GM12891 (cell line): ENCODE results near the gene CADM2.

ENCODE experiments used
- POLR2A ChIP-seq: IDR thresholded peaks from 2 replicates; pipeline ENCODE4 v1.6.1; 2011; ENCODE audit warnings: low read depth, low read length, control low read depth
- POLR2AphosphoS5 ChIP-seq: IDR thresholded peaks from 2 replicates; pipeline ENCODE4 v1.6.1; 2011; ENCODE audit warnings: low read depth, low read length, control low read depth
- SPI1 ChIP-seq: IDR thresholded peaks from 2 replicates; pipeline ENCODE4 v1.6.1; 2011; ENCODE audit warnings: low read depth, low read length, control low read depth
- TAF1 ChIP-seq: IDR thresholded peaks from 2 replicates; pipeline ENCODE4 v1.6.1; 2011; ENCODE audit warnings: low read depth, low read length, control low read depth

DNA sequence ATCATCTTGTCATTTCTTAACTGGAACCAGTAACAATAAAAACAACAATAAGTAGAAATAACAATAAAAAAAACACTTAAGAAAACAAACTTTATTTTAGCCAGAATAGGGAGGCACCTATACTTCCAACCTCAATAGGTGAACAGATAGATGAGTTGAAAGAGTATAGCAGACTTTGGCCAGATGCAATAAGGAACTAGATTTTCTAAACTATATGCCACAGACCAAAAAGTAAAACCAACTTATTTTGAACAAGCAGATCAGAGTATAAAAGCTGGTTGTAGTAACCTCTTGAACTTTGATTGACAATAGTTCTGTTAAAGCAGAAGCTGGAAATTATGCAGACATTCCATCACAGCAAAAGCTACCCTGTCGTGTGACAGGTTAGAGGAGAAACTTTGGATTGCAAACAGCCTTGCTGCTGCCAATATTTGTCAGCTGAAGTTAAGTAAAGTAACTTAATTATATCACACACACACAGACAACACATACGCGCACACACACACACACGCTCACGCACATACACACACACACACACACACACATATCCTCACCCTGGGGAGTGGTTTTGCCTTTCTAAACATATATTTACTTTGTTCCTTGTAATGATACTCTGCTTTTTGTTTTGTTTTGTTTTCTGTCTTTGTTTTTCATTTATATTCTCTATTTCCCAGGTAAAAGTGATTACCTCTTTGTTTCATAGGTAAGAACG is 1128.5 kb downstream of the CADM2 start:
- no peak for TF ChIP-seq POLR2A
- no peak for TF ChIP-seq POLR2AphosphoS5
- no peak for TF ChIP-seq TAF1
- no peak for TF ChIP-seq SPI1
